Fibroblast of lung (primary cell): Measurements from ENCODE around the gene C16orf82. TPM values are rescaled to one million over a fixed set of nuclear protein-coding genes. Genes with fewer than 3 reads are reported as not detected.

Experiments
- DNase-seq, 2 donors: peaks; one replicate each; pipeline versions ENCODE4 v3.0.0 to v3.0.0-alpha.2; 2010; ENCODE audit warnings: low read depth in 2 of 2
- H2AFZ ChIP-seq: 2 replicates; pipeline ENCODE4 v1.5.1; 2012; ENCODE audit warnings: low read length, control low read depth, inconsistent platforms
- H3K27ac ChIP-seq: 2 replicates; pipeline ENCODE4 v1.5.1; 2011; ENCODE audit warnings: low read length, control low read depth; ENCODE audit not compliant: insufficient read depth
- H3K27me3 ChIP-seq: 2 replicates; pipeline ENCODE4 v1.5.1; 2011; ENCODE audit warnings: mild to moderate bottlenecking, low read length; ENCODE audit not compliant: control insufficient read depth, insufficient read depth
- H3K36me3 ChIP-seq: 2 replicates; pipeline ENCODE4 v1.5.1; 2011; ENCODE audit warnings: low read length; ENCODE audit not compliant: control insufficient read depth, insufficient read depth
- H3K4me1 ChIP-seq: 2 replicates; pipeline ENCODE4 v1.5.1; 2011; ENCODE audit warnings: low read length; ENCODE audit not compliant: control insufficient read depth, insufficient read depth; ENCODE audit errors: extremely low read depth
- H3K4me2 ChIP-seq: 2 replicates; pipeline ENCODE4 v1.5.1; 2011; ENCODE audit warnings: low read length, control low read depth; ENCODE audit not compliant: insufficient read depth; ENCODE audit errors: extremely low read depth
- H3K4me3 ChIP-seq, 4 experiments: fragments of 200-600 bp in 1 of 4; sonication (generic) in 1 of 4; replicated peaks in 1 of 4; 2 replicates each; pipeline ENCODE4 v1.5.1; 2011 to 2016; ENCODE audit warnings: low read length in 4 of 4, low read depth in 3 of 4, mild to moderate bottlenecking in 3 of 4, control low read depth in 2 of 4, inconsistent platforms in 1 of 4, mixed read lengths in 1 of 4; ENCODE audit not compliant: insufficient read depth in 1 of 4; ENCODE audit errors: control extremely low read depth in 1 of 4
- H3K79me2 ChIP-seq: 2 replicates; pipeline ENCODE4 v1.5.1; 2012; ENCODE audit warnings: mild to moderate bottlenecking, low read length, inconsistent platforms; ENCODE audit not compliant: control insufficient read depth, insufficient read depth
- H3K9ac ChIP-seq: 2 replicates; pipeline ENCODE4 v1.5.1; 2011; ENCODE audit warnings: mild to moderate bottlenecking, low read length, control low read depth; ENCODE audit not compliant: insufficient read depth
- H3K9me3 ChIP-seq: 2 replicates; pipeline ENCODE4 v1.5.1; 2012; ENCODE audit warnings: low read depth, low read length; ENCODE audit not compliant: control insufficient read depth, insufficient read depth
- H4K20me1 ChIP-seq: 2 replicates; pipeline ENCODE4 v1.5.1; 2011; ENCODE audit warnings: low read length; ENCODE audit not compliant: control insufficient read depth, insufficient read depth; ENCODE audit errors: extremely low read depth
- CTCF ChIP-seq, 2 donors: IDR thresholded peaks in 1 of 2; conservative IDR thresholded peaks in 1 of 2; 1 replicate in 1 of 2; 2 replicates in 1 of 2; pipeline ENCODE4 v1.5.1; 2011 to 2012; ENCODE audit warnings: low read length in 2 of 2, control low read depth in 1 of 2, inconsistent platforms in 1 of 2, low read depth in 1 of 2, mild to moderate bottlenecking in 1 of 2
- EZH2 ChIP-seq: IDR thresholded peaks from 2 replicates; pipeline ENCODE4 v1.5.1; 2012; ENCODE audit warnings: low read length, control low read depth, mild to moderate bottlenecking; ENCODE audit errors: missing control alignments
- polyA plus RNA-seq, 2 donors: library from polyadenylated mRNA; depleted of rRNA in 1 of 2; stranded (reverse) in 1 of 2; unstranded in 1 of 2; fragments of >200 nt; gene quantifications; 2 replicates each; pipeline ENCODE4 v1.2.1, GENCODE V29; 2011 to 2012; ENCODE audit warnings: missing spikeins in 1 of 2
- total RNA-seq: library from RNA; depleted of rRNA; stranded (reverse); fragments of >200 nt; gene quantifications from 2 replicates; pipeline ENCODE4 v1.2.1, GENCODE V29; 2014

C16orf82 gene
- total and polyA plus RNA-seq, 2 donors (not counting 1 experiment from before 2014, with no cell fraction given): not detected

GRCh38 chr16:27025581-27025980 is 41.1 kb upstream of the C16orf82 start:
- H3K27ac ChIP-seq: no peak overlapping the region
- H4K20me1 ChIP-seq: no peaks in the 10 kb centered on the region
- no peaks in the 10 kb centered on the region for H3K27me3 ChIP-seq
- no peak for TF ChIP-seq EZH2
- TF ChIP-seq CTCF (conservative IDR thresholded peaks at IDR 0.05 in 1 of 2, IDR thresholded peaks at IDR 0.05 in 1 of 2; ENCODE audit: low read depth in 1 of 2, low read length in 2 of 2): no peak
- no peaks in the 10 kb centered on the region for H3K9me3 ChIP-seq
- H3K4me2 ChIP-seq: no peak overlapping the region
- no peaks in the 10 kb centered on the region for H3K4me1 ChIP-seq
- no peak overlapping the region for H2AFZ ChIP-seq
- H3K36me3 ChIP-seq: no peaks in the 10 kb centered on the region
- H3K4me3 ChIP-seq: no peak overlapping the region
- H3K79me2 ChIP-seq: no peaks in the 10 kb centered on the region
- no peak for DNase-seq
- H3K9ac ChIP-seq: no peak overlapping the region

GRCh38 chr16:27027971-27028370 is 38.8 kb upstream of the C16orf82 start:
- TF ChIP-seq CTCF (conservative IDR thresholded peaks at IDR 0.05 in 1 of 2, IDR thresholded peaks at IDR 0.05 in 1 of 2; ENCODE audit: low read depth in 1 of 2, low read length in 2 of 2): no peak
- TF ChIP-seq EZH2: no peak
- no peaks in the 10 kb centered on the region for H3K27me3 ChIP-seq
- H3K4me1 ChIP-seq: no peaks in the 10 kb centered on the region
- no peak overlapping the region for H3K9ac ChIP-seq
- no peaks in the 10 kb centered on the region for H3K36me3 ChIP-seq
- no peaks in the 10 kb centered on the region for H4K20me1 ChIP-seq
- H3K79me2 ChIP-seq: no peaks in the 10 kb centered on the region
- H3K27ac ChIP-seq: no peak overlapping the region
- no peak overlapping the region for H3K4me2 ChIP-seq
- no peak overlapping the region for H3K4me3 ChIP-seq
- no peaks in the 10 kb centered on the region for H3K9me3 ChIP-seq
- DNase-seq: no peak
- no peak overlapping the region for H2AFZ ChIP-seq

GRCh38 chr16:27028591-27029110 is 38.1 kb upstream of the C16orf82 start:
- no peaks in the 10 kb centered on the region for H3K9me3 ChIP-seq
- no peak overlapping the region for H3K4me2 ChIP-seq
- H3K27me3 ChIP-seq: no peaks in the 10 kb centered on the region
- DNase-seq: no peak
- no peak overlapping the region for H3K27ac ChIP-seq
- H3K36me3 ChIP-seq: no peaks in the 10 kb centered on the region
- H3K79me2 ChIP-seq: no peaks in the 10 kb centered on the region
- TF ChIP-seq CTCF (conservative IDR thresholded peaks at IDR 0.05 in 1 of 2, IDR thresholded peaks at IDR 0.05 in 1 of 2; ENCODE audit: low read depth in 1 of 2, low read length in 2 of 2): no peak
- TF ChIP-seq EZH2: no peak
- H2AFZ ChIP-seq: no peak overlapping the region
- H3K9ac ChIP-seq: no peak overlapping the region
- no peaks in the 10 kb centered on the region for H4K20me1 ChIP-seq
- H3K4me3 ChIP-seq: no peak overlapping the region
- H3K4me1 ChIP-seq: no peaks in the 10 kb centered on the region
